ENCODE results near the gene CLTCL1.

DNA sequence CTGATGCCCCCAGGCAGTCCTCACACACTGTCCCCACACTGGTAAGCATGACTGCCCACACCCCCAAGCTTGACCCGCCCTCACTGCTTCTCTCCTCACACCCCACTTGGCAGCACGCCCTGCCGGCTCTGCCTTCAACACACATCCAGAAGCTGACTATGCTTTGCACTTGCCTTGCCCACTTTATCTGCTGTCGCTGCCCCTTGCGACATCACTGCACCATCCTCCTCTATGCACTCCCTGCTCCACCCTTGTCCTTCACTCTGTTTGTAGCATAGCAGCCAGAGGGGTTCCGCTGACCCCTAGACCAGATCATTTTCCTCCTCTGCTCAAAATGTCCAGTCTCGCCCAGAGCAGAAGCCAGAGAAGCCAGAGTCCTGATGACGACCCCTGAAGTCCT lies 87.7 kb downstream of the CLTCL1 start:
- TF ChIP-seq POLR2AphosphoS5 (IDR thresholded peaks at IDR 0.05) (no peak), POLR2A (IDR thresholded peaks at IDR 0.05) (no peak), EP300 (IDR thresholded peaks at IDR 0.05; ENCODE audit: low read depth) (no peak)
- TF ChIP-seq, protein P1, sequence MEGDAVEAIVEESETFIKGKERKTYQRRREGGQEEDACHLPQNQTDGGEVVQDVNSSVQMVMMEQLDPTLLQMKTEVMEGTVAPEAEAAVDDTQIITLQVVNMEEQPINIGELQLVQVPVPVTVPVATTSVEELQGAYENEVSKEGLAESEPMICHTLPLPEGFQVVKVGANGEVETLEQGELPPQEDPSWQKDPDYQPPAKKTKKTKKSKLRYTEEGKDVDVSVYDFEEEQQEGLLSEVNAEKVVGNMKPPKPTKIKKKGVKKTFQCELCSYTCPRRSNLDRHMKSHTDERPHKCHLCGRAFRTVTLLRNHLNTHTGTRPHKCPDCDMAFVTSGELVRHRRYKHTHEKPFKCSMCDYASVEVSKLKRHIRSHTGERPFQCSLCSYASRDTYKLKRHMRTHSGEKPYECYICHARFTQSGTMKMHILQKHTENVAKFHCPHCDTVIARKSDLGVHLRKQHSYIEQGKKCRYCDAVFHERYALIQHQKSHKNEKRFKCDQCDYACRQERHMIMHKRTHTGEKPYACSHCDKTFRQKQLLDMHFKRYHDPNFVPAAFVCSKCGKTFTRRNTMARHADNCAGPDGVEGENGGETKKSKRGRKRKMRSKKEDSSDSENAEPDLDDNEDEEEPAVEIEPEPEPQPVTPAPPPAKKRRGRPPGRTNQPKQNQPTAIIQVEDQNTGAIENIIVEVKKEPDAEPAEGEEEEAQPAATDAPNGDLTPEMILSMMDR (IDR thresholded peaks at IDR 0.05) = no peak
